AG09309 (cell line): Measurements from ENCODE around the gene PTPN2.
"Not testable (repeated sequence)": the region's sequence is repeated elsewhere in the genome, so short reads cannot be mapped to it uniquely, and the experiment has no call there.

Source experiments
- DNase-seq: peaks from one replicate; pipeline ENCODE4 v3.0.0-alpha.2; 2010; ENCODE audit warnings: low read depth
- H3K4me3 ChIP-seq: 2 replicates; pipeline ENCODE4 v1.5.1; 2011; ENCODE audit warnings: mild to moderate bottlenecking, low read depth, low read length, moderate library complexity; ENCODE audit not compliant: control insufficient read depth
- TF ChIP-seq, protein P1 (sequence below): IDR thresholded peaks from 2 replicates; pipeline ENCODE4 v1.5.1; 2011; ENCODE audit warnings: mild to moderate bottlenecking, low read depth, low read length, inconsistent platforms; ENCODE audit not compliant: insufficient read depth, control insufficient read depth; ENCODE audit errors: missing control alignments

PTPN2 gene

DNA sequence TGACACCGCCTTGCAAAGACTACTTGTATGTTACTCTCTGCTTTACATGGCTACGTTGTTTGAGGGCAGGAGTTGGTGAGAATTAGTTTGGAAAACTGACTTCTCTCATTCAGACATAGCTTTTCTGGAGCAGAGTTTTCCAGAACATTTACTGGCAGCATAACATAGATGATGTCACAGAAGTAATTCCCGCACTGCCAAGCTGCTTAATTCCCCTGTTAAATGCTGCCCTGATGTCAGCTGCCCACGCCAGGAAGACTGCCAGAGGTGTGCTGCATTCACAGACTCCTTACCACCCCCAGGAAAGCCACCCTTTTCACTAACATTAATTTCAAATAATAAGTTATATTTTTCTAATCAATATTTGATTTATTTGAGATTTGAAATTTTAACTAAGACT is 24.7 kb upstream of the PTPN2 start:
- no peak for DNase-seq
- no peak overlapping the region for H3K4me3 ChIP-seq
- TF ChIP-seq, protein P1, sequence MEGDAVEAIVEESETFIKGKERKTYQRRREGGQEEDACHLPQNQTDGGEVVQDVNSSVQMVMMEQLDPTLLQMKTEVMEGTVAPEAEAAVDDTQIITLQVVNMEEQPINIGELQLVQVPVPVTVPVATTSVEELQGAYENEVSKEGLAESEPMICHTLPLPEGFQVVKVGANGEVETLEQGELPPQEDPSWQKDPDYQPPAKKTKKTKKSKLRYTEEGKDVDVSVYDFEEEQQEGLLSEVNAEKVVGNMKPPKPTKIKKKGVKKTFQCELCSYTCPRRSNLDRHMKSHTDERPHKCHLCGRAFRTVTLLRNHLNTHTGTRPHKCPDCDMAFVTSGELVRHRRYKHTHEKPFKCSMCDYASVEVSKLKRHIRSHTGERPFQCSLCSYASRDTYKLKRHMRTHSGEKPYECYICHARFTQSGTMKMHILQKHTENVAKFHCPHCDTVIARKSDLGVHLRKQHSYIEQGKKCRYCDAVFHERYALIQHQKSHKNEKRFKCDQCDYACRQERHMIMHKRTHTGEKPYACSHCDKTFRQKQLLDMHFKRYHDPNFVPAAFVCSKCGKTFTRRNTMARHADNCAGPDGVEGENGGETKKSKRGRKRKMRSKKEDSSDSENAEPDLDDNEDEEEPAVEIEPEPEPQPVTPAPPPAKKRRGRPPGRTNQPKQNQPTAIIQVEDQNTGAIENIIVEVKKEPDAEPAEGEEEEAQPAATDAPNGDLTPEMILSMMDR = no peak

DNA sequence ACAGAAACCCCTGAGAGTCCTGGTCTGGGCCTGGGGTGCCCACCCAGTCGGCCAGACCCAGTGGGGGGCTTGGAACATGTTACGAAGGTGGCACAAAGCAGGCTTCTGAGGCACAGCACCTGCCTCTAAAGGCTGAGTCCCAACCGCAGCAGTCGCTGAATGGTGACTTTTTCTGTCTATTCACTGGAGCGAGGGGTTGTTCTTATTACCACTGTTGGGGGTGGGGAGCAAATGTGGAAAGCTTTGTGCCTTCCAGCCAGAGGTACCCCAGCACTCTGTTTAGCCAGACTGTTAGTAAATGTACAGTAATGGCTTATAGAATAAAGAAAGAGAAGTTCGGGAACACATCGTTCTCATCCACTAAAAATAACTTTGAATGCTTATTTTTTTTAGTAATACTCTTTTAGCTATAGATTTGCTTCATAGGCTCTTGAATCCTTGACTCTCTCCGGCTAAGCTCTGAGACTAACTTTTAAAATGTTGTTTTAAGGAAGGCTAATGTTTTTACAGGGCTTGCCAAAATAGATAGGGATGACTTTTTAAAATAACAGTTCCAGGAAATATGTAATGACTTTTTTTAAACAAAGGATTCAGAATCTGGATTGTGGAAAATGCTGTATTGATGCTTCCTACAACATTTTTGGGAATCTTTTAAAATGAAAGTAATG is 23.4 kb upstream of the PTPN2 start:
- DNase-seq = no peak
- no peak overlapping the region for H3K4me3 ChIP-seq
- TF ChIP-seq, protein P1 = no peak

DNA sequence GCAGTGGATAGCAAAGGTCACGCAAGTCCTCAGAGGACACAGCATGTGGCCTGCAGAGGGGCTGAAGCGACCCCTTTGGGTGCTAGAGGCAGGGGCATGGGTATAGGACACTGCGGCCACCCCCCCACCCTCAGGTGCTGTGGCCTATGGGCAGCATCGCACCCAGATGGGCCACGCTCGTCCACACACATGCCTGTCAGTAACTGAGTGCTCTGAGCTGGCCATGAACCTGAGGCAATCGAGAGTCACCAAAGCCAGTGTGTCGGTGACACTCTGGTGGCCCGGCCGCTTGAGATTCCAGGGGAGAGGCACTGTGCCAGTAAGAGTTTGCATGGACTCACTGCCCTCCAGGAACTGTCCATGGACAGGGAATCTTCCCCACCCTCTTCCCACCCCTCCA is 22.7 kb upstream of the PTPN2 start:
- TF ChIP-seq, protein P1 = no peak
- H3K4me3 ChIP-seq = no peak overlapping the region
- no peak for DNase-seq

DNA sequence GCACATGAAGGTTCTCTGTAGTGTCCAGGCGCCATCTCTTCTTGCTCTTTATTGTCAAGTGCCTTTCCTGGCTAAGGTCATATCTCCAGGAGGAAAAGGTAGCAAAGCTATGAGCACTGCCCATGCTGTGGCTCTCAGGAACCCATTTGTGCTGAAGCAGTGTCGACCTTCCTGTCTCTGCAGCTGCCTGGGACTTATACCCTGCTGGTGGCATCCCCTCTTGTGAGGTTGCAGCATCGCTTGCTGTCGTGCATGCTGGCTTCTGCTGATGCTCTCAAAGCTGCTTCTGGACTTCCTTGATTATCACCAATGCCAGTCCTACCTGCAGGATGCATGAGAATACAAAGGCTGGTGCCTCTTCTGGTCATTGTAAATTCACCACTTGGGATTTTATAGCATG is 22.1 kb upstream of the PTPN2 start:
- TF ChIP-seq, protein P1 = no peak
- H3K4me3 ChIP-seq = no peak overlapping the region

DNA sequence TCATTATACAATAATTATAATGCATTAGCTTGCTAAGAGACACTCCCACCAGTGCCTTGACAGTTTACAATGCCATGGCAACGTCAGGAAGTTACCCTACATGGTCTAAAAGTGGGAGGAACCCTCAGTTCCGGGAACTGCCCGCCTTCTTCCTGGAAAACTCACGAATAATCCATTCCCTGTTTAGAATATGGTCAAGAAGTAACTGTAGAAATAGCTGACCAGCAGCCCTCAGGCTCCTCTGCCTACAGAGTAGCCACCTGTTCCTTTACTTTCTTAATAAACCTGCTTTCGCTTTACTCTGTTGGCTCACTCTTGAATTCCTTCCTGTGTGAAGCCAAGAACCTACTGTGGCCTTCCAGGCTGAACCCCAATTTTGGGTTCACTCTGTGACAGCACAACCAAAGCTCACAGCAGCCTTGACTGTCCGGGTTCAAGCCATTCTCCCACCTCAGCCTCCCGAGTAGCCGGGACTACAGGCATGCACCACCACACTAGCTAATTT is 20.0 kb upstream of the PTPN2 start:
- TF ChIP-seq, protein P1 = no peak
- no peak for DNase-seq
- no peak overlapping the region for H3K4me3 ChIP-seq

More for the DNA sequence above, 22.1 kb upstream of the PTPN2 start:
- no peak for DNase-seq

- not testable (repeated sequence) for DNase-seq, H3K4me3 ChIP-seq
Measured at GRCh38 chr18:12901208-12901607, 17.2 kb upstream of the PTPN2 start.

GRCh38 chr18:12896784-12897333 is 12.8 kb upstream of the PTPN2 start:
- DNase-seq, H3K4me3 ChIP-seq: not testable (repeated sequence)
